NCI-H526 treated with DMSO at 0.1 percent for 48 hours (cell line): Measurements from ENCODE around the gene ARCN1.

Source experiments
- DNase-seq: peaks from one replicate; lab custom pipeline; 2025; lab: John Stamatoyannopoulos, UW

Gene ARCN1

GRCh38 chr11:118572061-118572980, at the start of gene ARCN1:
ARCN1 (plus strand) TSS chr11:118572409; CDS start chr11:118572548, 139 bp downstream.
- DNase-seq = peak; percentile 86

GRCh38 chr11:118522571-118523072, 49.6 kb upstream of the ARCN1 start:
- DNase-seq = peak; percentile 57

- DNase-seq = no peak
Measured at GRCh38 chr11:118524356-118524755, 47.9 kb upstream of the ARCN1 start.

- DNase-seq = no peak
Measured at GRCh38 chr11:118524757-118525470, 47.3 kb upstream of the ARCN1 start.

- DNase-seq = no peak
Measured at GRCh38 chr11:118526688-118527087, 45.5 kb upstream of the ARCN1 start.

GRCh38 chr11:118527109-118527508, 45.1 kb upstream of the ARCN1 start, which contains the start of gene TTC36:
TTC36 (plus strand) TSS chr11:118527474; CDS start chr11:118527495, 21 bp downstream.
- DNase-seq = no peak

- DNase-seq = no peak
Measured at GRCh38 chr11:118528511-118528910, 43.7 kb upstream of the ARCN1 start.

GRCh38 chr11:118529584-118530175, 42.5 kb upstream of the ARCN1 start:
- DNase-seq = no peak

- peak; percentile 85 for DNase-seq
Measured at GRCh38 chr11:118530180-118530682, 42.0 kb upstream of the ARCN1 start.

- DNase-seq = peak; percentile 91
Measured at GRCh38 chr11:118530683-118531596, 41.3 kb upstream of the ARCN1 start, which contains the start of gene TMEM25. TMEM25 (plus strand) TSS chr11:118531192; CDS start chr11:118531802, 610 bp downstream.

- DNase-seq = no peak
Measured at GRCh38 chr11:118531597-118532084, 40.6 kb upstream of the ARCN1 start.

- no peak for DNase-seq
Measured at GRCh38 chr11:118532091-118532490, 40.1 kb upstream of the ARCN1 start.

- DNase-seq = no peak
Measured at GRCh38 chr11:118532852-118533768, 39.1 kb upstream of the ARCN1 start.

GRCh38 chr11:118533769-118534729, 38.2 kb upstream of the ARCN1 start:
- no peak for DNase-seq

GRCh38 chr11:118535261-118535660, 36.9 kb upstream of the ARCN1 start:
- no peak for DNase-seq

GRCh38 chr11:118536726-118537125, 35.5 kb upstream of the ARCN1 start:
- no peak for DNase-seq

- no peak for DNase-seq
Measured at GRCh38 chr11:118537409-118537980, 34.7 kb upstream of the ARCN1 start.

GRCh38 chr11:118544010-118544646, 28.1 kb upstream of the ARCN1 start:
- no peak for DNase-seq
